ENCODE data around the gene USP1.

The USP1 gene

GRCh38 chr1:62492521-62492920, 55.7 kb downstream of the USP1 start:
- DNase-seq, result no peak

DNA sequence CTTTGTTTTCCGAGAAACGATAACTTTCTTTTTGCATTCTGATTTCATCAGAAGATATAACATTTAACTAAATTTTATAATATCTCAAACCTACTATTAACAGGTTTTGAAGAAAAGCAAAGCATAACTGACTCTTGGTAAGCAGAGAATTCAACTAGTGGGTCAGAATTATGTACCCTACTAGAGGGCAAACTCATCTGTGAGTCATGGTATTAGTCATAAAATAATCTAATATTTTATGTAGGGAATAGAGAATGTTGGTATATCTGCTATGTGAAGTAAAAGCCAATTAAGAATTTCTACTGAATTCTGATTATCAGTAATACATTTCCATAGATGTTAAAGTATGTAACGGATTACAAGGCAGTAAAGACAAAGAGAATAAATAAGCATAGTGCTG, 56.8 kb downstream of the USP1 start:
- DNase-seq, result no peak

DNA sequence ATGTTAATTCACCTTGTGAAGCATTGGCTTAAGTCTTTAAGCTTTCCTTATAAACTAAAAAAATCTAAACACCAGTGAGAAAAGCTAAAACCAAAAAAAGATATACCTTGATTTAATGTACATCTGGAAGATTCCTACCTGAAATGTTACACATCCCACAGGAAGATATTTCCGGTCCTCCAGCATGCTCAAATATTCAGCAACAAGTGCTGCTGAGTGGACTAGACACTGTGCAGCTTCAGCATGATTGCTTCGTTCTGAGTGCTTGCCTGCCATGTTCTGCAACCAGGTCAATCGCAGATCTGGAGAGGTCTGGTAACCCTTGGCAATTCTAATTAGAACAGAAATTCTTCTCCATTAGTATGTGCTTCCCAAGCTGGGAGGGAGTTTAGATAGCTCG, 57.3 kb downstream of the USP1 start:
- no peak for DNase-seq

- no peak for DNase-seq
Observed at GRCh38 chr1:62500210-62500609, 63.4 kb downstream of the USP1 start.
